K562 (cell line): Measurements from ENCODE around the gene NOL12. TPM values are rescaled to one million over a fixed set of nuclear protein-coding genes. Genes with fewer than 3 reads are reported as not detected.

Experiments
- CREM ChIP-seq: IDR thresholded peaks from 2 replicates; pipeline ENCODE4 v1.6.1; 2014; ENCODE audit warnings: antibody characterized with exemption, low read depth
- FIP1L1 ChIP-seq: fragments of 200-400 bp; formaldehyde crosslinking; IDR thresholded peaks from 2 replicates; pipeline ENCODE4 v1.6.1; 2018; ENCODE audit warnings: mild to moderate bottlenecking, low read depth, low read length; ENCODE audit not compliant: poor library complexity, severe bottlenecking
- GTF3C2 ChIP-seq: IDR thresholded peaks from 3 replicates; pipeline ENCODE4 v1.6.1; 2011; ENCODE audit warnings: borderline replicate concordance, mild to moderate bottlenecking, moderate library complexity; ENCODE audit not compliant: insufficient read length; ENCODE audit errors: extremely low read depth
- MED1 ChIP-seq: sonication (generic); formaldehyde crosslinking; IDR thresholded peaks from 2 replicates; pipeline ENCODE4 v1.8.1; 2023; ENCODE audit warnings: missing genetic modification reagents, borderline replicate concordance
- NRF1 ChIP-seq, 2 experiments: fragments of 450-650 bp; IDR thresholded peaks in 1 of 2; conservative IDR thresholded peaks in 1 of 2; 2 replicates each; pipeline ENCODE4 v1.6.1; 2014; ENCODE audit warnings: mild to moderate bottlenecking in 2 of 2
- PATZ1 ChIP-seq: fragments of 250-450 bp; sonication (Bioruptor Pico); IDR thresholded peaks from 2 replicates; pipeline ENCODE4 v1.5.0; 2020; ENCODE audit warnings: mild to moderate bottlenecking, borderline replicate concordance
- POLR2B ChIP-seq: fragments of 450-650 bp; IDR thresholded peaks from 2 replicates; pipeline ENCODE4 v1.6.1; 2018; ENCODE audit warnings: low read depth; ENCODE audit not compliant: partially characterized antibody
- RAD21 ChIP-seq, 2 experiments: fragments of 250-450 bp in 1 of 2; fragments of 450-650 bp in 1 of 2; sonication (Bioruptor Pico) in 1 of 2; formaldehyde crosslinking in 1 of 2; IDR thresholded peaks in 1 of 2; conservative IDR thresholded peaks in 1 of 2; 2 replicates each; pipeline versions ENCODE4 v1.4.0 to v1.8.0; 2020 to 2022; ENCODE audit warnings: mild to moderate bottlenecking in 2 of 2, moderate library complexity in 1 of 2
- RFX5 ChIP-seq: IDR thresholded peaks from 2 replicates; pipeline ENCODE4 v1.6.1; 2011; ENCODE audit warnings: low read depth, mild to moderate bottlenecking, improper control_type of control experiment, low read length
- ZBTB17 ChIP-seq: fragments of 450-650 bp; formaldehyde crosslinking; IDR thresholded peaks from 2 replicates; pipeline ENCODE4 v1.4.0; 2020; ENCODE audit warnings: mild to moderate bottlenecking
- ZNF124 ChIP-seq: sonication (generic); formaldehyde crosslinking; IDR thresholded peaks from 2 replicates; pipeline ENCODE4 v1.8.1; 2022; ENCODE audit warnings: missing genetic modification reagents
- polyA plus RNA-seq, 8 experiments: library from polyadenylated mRNA; depleted of rRNA in 4 of 8; stranded (reverse) in 5 of 8; unstranded in 3 of 8; fragments of >200 nt; fragmentation: Nextera tagmentation in 2 of 8; fragmentation: Illumina TruSeq in 1 of 8; extraction: Ambion mirVana in 2 of 8; extraction: Trizol in 1 of 8; gene quantifications; 2 replicates each; pipeline versions ENCODE4 v1.2.1 to v1.2.3, GENCODE V29; 2011 to 2014; ENCODE audit warnings: inconsistent platforms in 1 of 8, missing spikeins in 1 of 8
- total RNA-seq, 7 experiments: library from RNA; depleted of rRNA in 6 of 7; stranded (reverse); fragments of >200 nt in 6 of 7; fragmentation: Illumina TruSeq in 2 of 7; extraction: Trizol in 2 of 7; gene quantifications; 2 replicates each; pipeline versions ENCODE4 v1.2.1 to v1.2.3, GENCODE V29; 2011 to 2021; ENCODE audit warnings: low replicate concordance in 1 of 7
- TF ChIP-seq, protein P1 (sequence below): fragments of 250-450 bp; sonication (Bioruptor Pico); IDR thresholded peaks from 2 replicates; pipeline ENCODE4 v1.5.0; 2022; ENCODE audit warnings: mild to moderate bottlenecking
- TF ChIP-seq, protein P2 (sequence below), 3 experiments: IDR thresholded peaks in 2 of 3; conservative IDR thresholded peaks in 1 of 3; 2 replicates each; pipeline ENCODE4 v1.5.1; 2011 to 2012; ENCODE audit warnings: low read length in 3 of 3, mild to moderate bottlenecking in 3 of 3, control low read depth in 2 of 3, improper control_type of control experiment in 1 of 3, inconsistent platforms in 1 of 3, low read depth in 1 of 3, mixed read lengths in 1 of 3, moderate library complexity in 1 of 3; ENCODE audit not compliant: insufficient read depth in 2 of 3

NOL12 gene
- total and polyA plus RNA-seq, 9 of the 15 experiments (the other 6 are each of a cell fraction or from before 2014, with no cell fraction given), result 2.8 to 40.9 (median 28.5) TPM

GRCh38 chr22:37734964-37735451 is 48.9 kb downstream of the NOL12 start (continued):
- TF ChIP-seq NRF1 (conservative IDR thresholded peaks at IDR 0.05 in 1 of 2, IDR thresholded peaks at IDR 0.05 in 1 of 2) (0 out of 4 replicates have a peak, but pooled peaks of 1 of the 2 experiments have one; percentile 12), PATZ1 (CRISPR knock-in tag) (no peak), POLR2B (no peak), FIP1L1 (no peak), ZNF124 (no peak), GTF3C2 (no peak), RAD21 (CRISPR knock-in tag; conservative IDR thresholded peaks at IDR 0.05 in 1 of 2, IDR thresholded peaks at IDR 0.05 in 1 of 2) (peak; percentile 49 to 64), RFX5 (no peak), CREM (peak; percentile 25; the same call in 1 of the 2 replicates), ZBTB17 (CRISPR knock-in tag) (no peak), MED1 (CRISPR knock-in tag) (no peak)
- TF ChIP-seq, protein P1, sequence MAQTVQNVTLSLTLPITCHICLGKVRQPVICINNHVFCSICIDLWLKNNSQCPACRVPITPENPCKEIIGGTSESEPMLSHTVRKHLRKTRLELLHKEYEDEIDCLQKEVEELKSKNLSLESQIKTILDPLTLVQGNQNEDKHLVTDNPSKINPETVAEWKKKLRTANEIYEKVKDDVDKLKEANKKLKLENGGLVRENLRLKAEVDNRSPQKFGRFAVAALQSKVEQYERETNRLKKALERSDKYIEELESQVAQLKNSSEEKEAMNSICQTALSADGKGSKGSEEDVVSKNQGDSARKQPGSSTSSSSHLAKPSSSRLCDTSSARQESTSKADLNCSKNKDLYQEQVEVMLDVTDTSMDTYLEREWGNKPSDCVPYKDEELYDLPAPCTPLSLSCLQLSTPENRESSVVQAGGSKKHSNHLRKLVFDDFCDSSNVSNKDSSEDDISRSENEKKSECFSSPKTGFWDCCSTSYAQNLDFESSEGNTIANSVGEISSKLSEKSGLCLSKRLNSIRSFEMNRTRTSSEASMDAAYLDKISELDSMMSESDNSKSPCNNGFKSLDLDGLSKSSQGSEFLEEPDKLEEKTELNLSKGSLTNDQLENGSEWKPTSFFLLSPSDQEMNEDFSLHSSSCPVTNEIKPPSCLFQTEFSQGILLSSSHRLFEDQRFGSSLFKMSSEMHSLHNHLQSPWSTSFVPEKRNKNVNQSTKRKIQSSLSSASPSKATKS (CRISPR knock-in tag), result no peak
- TF ChIP-seq, protein P2, sequence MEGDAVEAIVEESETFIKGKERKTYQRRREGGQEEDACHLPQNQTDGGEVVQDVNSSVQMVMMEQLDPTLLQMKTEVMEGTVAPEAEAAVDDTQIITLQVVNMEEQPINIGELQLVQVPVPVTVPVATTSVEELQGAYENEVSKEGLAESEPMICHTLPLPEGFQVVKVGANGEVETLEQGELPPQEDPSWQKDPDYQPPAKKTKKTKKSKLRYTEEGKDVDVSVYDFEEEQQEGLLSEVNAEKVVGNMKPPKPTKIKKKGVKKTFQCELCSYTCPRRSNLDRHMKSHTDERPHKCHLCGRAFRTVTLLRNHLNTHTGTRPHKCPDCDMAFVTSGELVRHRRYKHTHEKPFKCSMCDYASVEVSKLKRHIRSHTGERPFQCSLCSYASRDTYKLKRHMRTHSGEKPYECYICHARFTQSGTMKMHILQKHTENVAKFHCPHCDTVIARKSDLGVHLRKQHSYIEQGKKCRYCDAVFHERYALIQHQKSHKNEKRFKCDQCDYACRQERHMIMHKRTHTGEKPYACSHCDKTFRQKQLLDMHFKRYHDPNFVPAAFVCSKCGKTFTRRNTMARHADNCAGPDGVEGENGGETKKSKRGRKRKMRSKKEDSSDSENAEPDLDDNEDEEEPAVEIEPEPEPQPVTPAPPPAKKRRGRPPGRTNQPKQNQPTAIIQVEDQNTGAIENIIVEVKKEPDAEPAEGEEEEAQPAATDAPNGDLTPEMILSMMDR (IDR thresholded peaks at IDR 0.05 in 2 of 3, conservative IDR thresholded peaks at IDR 0.05 in 1 of 3; ENCODE audit: insufficient read depth in 2 of 3, low read depth in 1 of 3, low read length in 3 of 3), result peak; percentile 61 to 74 (median 65)
